ENCODE results near the gene CNP.

CNP gene

DNA sequence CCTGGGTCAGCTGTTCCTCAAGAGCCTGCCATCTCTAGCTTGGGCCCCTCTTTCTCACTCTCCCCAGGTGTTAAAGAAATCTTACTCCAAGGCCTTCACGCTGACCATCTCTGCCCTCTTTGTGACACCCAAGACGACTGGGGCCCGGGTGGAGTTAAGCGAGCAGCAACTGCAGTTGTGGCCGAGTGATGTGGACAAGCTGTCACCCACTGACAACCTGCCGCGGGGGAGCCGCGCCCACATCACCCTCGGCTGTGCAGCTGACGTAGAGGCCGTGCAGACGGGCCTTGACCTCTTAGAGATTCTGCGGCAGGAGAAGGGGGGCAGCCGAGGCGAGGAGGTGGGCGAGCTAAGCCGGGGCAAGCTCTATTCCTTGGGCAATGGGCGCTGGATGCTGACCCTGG is 6.8 kb downstream of the CNP start:
- no peak for DNase-seq

DNA sequence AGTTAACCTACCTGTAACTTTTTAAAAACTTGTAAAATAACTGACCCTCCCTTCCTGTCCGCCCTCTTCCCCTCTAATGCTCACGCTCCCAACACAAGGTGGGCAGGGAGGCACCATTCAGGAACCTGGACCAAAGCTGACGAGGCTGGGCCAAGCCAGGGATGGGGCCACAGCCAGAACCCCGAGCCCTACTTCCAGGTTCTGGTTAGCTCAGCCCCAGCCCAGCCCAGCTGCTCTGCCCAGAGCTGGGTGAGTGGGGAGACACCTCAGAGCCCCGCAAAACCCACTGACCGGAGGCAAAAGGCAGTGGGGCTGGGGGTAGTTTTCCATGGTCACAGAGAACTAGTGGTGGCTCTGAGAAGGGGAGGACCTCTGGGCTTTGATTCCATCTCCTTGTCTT is 7.4 kb downstream of the CNP start:
- no peak for DNase-seq

DNA sequence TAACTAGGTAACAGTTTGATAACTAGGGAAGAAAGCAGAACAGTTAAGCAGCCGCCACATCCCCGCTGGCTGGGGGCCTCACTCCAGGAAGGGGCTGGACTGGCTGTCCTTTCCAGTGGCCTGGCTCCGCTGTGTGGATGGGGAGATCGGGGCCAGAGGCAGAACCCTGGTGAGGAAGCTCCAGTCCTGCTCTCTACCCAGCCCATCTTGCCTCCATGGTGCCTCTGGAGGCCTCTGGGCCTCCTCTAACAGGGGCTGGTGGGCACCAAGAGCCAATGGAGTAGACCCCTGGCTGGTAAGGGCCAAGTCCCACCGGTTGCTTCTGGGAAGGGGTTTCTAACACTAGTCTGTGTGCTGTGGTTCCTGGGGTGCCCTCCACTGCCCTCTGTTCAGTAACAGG is 8.1 kb downstream of the CNP start:
- no peak for DNase-seq

DNA sequence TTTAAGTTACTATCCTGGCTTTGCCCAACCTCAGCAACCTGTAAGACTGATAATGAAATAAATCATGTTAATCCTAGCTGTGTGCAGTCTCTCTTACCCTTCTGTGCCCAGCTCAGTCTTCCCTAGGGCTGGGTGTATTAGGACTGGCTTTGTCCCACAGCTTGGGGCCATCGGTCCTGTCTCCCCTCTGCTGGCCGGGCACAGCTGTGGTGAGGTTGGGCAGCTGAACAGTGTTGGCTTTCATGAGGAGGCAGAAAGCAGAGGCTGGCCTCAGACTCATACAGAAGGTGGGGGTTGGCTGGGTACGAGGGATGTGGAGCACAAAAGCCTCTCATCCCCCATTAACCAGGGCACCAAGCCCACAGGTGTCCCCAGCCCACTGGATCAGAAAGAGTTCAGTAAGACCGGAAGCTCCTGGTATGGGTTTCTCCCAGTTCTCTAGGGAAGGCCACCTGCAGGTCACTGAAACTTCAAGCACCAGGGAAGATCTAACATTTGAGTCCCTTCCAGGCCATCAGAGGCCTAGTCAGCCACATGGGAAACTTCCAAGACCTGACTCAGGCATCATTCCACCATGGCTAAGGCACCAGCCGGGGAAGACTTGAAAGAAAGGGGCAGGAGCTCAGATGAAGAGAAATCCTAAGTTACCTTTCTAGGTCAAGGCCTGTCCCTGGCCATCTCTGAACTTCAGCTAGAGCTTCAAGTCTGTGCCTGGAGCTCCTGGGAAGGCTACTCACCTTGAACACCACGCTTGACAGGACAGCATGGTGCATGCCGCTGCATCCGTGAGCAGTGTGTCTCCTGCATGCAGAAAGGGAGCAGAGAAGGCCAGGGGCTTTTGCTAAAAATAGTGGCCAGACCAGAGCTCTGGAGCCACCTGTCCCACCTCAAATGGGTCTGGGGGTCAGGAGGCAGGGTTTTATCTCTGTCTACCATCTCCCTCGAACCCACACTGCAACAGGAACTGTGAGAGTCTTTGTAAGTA is 8.8 kb downstream of the CNP start:
- DNase-seq = no peak

DNA sequence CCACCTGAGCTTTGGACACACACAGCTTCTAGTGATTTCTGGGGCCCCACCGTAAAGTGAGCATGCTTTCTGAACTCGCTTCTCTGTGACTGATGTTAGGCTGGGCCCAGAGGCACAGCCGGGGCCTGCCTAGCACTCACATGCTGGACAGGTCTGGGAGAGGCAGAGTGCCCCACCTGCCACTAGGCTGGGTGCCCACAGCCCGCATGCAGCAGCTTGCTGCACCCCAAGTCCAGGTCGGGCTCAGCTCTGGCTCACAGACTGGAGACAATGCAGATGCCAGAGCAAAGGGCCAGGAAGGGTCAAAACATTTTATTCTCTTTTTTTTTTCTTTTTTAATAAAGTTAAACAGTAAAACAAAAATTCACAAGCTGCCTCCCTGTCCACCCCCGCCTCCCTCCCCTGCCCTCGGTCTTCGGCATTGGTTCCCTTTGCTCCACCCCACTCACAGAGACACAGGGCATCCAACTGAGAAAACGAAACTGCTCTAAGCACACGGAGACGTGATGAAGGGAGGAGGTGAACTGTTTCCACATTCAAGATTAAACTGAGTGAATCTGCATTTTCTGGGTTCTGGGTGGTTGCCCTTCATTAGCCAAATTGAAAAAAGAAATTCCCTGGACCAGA is 9.7 kb downstream of the CNP start:
- DNase-seq = no peak

DNA sequence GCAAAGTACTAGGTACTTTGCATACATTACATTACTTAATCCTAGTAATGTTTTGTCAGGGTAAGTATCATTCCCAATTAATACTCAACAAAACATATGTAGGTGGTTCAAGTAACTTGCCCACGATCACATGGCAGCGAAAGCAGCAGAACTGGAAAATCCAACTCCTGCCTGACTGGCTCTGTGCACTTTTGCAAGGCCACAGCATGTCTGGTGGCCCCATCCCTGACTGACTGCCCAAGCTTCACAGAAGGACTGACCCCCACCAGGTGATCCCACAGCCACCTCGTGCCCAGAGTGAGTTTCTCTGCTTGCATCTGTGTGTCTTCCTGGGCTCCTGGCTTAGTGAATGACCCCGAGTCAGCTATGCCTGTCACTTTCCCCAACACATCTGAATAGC is 11.4 kb downstream of the CNP start:
- DNase-seq = no peak

DNA sequence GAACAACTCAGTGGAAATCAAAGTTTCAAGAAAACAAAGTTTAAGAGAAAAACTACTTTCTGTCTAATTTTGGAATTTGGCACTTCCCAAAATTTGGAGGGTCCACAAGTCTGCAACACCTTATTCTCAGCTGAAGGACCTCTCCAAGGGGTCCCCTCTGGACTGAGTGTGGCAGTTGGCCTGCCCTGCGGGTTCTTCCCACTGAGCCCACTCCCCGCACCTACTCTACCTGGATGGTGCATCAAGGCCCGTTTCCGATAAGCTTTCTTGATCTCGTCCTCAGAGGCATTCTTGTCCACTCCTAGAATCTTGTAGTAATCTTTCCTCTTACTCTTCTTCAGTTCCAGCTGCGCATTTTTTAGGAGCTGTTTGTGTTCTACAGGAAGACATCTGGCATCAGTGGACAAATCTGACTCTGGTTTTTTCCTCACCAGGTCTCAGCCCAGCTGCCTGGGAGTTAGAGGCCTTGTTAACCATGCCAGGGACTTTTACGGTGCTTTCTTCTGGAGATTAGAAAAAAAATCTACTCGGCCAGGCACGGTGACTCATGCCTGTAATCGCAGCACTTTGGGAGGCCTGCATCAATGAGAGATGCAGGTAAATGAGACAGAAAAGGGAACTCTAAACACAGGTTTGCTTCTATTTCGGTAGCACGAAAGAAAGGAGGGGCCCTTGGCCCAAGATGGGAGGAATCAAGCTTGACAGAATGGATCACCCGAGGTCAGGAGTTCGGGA is 15.6 kb downstream of the CNP start:
- DNase-seq = no peak

DNA sequence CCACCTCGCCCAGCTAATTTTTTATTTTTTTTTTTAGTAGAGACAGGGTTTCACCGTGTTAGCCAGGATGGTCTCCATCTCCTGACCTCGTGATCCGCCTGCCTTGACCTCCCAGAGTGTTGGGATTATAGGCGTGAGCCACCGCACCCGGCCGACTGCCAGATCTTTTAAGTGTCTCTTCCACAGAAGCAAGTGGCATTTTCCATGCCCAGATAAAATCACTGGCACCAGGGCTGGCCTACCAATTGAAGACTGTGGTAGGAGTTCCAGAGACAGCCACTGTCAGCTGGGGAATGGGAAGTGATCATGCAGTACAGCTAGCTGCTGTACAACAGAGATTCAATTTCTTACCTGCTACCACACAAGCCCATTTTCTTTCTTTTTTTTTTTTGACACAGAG is 17.9 kb downstream of the CNP start:
- no peak for DNase-seq

DNA sequence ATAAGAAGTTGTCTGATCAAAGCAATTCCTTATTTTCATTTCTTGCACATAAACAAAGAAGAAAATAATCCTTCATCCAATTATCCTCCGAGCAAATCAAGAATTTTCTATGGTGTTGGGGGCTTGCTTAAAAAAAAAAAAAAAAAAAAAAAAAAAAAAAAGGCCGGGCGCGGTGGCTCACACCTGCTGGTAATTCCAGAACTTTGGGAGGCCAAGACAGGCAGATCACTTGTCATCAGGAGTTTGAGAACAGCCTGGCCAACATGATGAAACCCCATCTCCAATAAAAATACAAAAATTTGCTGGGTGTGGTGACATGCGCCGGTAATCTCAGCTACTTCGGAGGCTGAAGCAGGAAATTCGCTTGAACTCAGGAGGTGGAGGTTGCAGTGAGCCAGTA is 19.3 kb downstream of the CNP start:
- no peak for DNase-seq

DNA sequence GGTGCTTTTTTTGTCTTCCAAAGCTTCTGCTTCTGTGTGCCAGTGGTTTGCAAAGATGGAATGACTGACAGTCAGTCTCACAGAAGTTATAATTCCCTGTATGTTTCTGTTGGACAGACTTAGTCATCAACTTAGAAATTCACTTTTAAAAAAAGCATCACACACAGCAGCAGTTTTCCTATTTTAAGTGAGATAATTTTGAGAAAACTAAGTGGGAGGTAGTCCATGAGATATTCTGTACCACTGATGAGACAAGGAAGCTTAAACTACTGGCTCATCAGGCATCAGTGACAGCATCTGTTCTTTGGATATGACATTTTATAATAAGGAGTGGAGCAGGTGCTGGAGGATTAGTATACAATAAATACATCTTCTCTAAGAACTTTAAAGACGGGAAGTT is 20.0 kb downstream of the CNP start:
- no peak for DNase-seq

DNA sequence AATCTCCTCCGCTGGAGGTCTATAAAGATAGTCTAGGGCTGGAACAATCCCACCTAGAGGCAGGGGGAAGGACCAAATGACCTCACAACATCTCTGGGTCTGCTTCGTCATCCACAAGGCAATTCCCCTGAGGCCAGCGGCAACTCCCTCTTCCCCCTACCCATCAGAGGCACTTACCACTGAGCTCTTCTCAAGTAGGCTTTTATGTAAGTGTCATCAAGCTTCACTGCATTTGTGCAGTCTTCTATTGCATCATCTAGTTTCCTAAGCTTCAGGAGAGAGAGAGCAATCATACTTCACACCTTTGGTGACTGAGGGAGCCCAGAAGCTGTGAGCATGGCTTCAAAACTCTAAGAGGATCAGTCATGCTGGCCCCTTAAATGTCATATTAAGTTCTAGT is 21.0 kb downstream of the CNP start:
- DNase-seq = peak; percentile 40

DNA sequence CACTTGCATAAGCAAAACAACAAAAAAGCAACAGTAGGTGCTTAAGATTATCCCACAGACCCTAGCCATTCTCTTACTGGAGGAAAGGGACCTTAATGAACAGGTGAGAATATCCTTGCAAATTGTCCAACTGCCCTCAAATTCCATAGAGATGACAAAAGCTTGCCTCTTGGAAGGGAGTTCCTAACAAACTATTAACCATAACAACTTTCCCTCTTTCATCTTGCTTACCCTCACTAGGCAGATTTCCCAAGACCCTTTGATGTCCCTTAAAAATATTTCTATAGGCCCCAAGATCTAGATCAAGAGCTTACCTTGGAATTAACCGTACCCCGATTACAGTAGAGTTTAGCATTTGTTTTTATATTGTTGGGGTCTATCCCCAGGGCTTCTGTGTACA is 21.8 kb downstream of the CNP start:
- DNase-seq = no peak

DNA sequence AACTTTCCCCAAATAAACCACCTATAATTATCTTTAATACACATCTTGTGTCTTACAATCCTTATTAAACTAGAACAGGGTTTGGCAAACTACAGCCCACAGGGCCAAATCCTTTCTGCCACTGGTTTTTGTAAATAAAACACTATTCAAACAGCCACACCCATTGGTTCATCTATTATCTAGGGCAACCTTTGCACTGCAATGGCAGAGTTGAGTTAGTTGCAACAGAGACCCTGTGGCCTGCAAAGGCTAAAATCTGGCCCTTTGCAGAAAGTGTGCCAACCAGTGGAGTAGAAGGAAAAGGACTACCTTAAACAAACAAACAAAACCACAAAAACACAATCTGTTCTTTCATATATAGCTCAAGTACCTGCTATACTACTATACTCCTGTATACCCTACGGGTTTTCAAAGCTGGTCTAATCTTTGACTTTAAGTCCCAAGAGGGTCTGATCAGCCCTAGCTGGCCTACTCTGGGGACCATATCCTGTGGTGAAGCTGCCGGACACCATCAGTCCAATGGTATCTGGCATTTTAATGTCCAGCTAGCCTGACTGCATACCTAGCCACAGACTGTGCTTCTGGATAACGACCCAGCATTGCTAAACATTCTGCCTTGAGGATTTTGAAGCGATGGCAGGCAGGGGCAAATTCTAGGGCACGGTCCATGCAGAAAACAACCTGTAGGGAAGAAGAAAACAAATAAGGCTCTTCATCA is 23.3 kb downstream of the CNP start:
- no peak for DNase-seq

DNA sequence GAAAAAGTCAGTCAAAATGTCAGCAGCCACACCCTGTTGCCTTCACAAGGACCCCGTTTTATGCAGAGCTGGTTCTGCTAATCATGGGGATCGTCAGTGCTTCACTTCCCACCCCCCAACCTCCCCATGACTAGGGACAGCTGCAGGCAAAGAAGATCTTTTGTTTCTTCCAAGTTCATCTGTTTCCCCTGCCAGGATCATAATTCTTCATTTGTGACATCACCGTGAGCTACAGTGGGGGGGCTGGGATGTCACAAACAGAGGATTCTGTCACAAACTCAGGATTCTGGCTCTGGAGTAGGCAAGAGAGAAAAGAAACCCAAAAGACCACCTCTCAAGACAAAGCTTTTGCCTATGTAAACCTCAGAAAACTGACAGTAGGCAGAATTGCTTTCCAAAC is 26.0 kb downstream of the CNP start:
- DNase-seq = no peak

DNA sequence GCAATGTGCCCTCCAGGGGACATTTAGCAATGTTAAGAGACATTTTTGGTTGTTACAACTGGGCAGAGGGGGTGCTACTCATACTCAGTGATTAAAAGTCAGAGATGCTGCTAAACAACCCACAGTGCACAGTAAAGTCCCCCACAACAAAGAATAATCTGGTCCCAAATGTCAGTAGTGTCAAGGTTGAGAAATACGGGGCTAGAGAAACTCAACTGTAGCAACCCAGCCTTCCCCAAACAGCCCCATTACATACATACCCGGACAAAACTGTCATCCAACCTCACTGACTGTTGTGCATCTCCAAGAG is 30.2 kb downstream of the CNP start:
- DNase-seq = no peak

DNA sequence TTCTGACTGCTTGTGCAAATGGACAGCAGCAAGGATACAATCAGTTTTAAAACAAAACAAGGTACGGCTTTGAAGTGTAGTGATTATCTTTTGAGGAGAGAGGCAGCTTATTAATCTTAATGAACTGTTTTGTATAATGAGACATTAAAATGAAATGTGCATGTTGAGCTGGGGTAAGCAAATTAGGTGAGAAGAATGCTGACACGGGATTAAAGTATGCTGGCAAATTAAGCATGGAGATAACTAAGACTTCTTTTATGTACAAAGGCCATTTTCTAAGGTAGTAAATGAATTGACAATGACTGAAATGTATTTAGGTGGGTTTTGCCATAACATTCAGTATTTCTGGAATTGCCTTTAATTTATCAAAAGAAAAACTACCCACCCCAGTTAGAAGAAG is 31.9 kb downstream of the CNP start:
- DNase-seq = no peak

DNA sequence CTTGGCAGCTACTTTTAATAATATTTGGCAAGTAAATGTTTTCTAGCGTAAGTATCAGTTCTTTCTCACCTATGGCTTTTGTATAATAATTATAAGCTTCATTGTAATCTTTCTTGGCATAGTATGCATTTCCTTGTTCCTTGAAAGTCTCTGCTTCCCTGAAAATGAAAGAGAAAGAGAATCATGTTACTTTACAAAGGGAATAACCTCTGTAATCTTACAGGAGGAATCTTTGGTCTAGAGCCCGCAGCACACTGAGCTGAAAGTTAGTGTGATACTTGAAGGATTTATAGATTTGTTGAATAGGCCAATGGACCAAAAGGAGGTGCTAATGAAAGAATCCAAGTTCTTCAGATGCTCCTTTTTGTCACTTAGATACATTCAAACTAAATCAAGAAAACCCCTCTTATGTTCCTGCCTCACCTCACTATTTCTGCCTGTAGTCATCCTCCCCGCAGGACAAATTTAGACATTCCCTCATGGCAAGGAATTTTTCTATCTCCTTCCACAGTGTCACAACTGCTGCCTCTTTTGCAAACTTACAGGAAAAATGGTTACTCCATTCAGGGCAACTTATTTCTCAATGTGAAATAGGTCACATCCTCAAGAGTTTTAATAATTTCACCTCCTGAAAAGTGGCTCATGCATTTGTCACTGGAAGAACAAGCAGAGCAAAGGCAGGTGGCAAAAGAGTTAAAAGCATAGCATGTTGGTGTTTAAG is 34.0 kb downstream of the CNP start:
- no peak for DNase-seq

DNA sequence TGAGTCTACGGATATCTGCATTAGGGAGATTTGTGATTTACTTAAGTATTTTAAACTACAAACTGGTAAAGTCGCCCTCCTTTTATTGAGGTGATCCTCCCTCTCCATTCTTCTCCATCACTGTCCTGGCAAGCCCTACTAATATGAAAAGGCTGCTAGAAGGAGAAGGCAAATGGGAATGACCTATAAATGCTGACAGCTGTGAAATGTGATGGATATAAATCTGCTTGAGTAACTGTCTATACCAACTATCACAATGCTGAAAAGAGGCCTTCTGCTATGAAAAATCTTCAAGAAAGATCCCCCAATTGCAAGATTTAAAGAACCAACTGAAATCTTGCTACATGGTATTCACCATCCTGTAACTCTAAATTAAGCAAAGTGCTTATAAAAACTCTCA is 35.1 kb downstream of the CNP start:
- no peak for DNase-seq

DNA sequence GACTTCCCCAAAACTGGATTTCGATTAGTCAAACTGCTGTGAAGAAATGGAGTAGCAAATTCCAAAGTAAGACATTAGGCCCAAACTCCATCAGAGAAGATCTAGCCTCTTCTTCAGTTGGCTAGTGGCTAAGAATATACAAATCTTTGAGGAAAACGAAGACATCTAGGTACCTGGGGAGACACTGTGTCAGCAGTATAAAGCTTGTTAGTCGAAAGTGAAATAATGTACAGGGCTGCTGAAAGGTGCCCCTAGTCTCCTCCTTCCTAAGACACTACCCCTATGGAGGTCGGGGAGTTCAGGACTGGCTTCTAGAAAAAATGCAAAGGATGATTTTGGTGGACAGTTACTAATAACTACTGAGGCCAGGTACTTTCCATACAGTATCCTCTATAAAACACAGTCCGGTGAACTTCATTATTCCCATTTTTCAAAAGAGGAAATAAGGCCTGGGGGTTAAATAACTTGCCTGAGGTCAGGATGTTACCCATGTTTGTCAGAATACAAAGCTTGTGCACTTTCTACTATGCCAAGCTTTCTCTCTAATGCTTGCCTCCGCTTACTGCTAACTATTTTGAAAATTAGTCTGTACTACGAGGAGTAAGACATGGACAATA is 35.7 kb downstream of the CNP start:
- DNase-seq = no peak

DNA sequence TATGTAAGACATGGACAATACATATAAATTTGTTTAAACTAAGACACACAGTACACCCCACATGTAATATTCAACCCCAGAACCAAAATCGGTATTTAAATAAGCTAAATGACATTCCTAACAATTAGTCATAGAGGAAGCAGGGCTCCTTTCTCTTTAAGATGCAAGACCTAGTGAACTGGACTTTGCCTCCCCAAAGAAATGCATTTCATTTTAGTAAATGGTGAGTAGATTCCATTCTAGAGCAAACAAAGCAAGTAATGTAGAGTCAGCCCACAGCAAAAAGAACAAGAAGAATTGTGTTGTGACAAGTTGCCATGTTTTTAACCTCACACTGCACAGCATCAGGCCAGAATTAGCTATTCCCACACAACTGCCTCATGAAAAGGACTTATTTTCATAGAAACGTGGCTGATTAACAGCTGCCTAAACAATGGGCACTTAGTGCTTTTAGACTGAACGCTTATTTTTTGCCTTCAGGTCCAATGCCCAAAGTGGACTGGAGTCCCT is 36.3 kb downstream of the CNP start:
- DNase-seq = no peak

DNA sequence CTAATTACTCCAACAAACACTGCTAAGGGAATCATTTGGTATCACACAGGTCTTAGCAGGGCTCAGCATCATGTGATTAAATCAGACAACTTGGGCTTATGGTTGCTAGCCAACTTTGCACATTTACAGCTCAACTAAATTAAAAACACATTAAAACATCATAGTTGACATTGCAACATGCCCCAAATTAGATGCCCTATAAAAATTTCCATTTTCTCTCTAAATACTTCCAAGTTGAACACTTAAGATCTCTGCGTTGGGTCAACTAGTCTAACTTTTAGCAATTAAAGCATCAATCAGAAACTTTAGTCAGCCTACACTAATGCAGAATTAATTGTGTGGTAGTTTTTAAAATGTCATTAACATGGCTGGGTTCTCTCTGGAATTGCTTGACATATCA is 38.6 kb downstream of the CNP start:
- no peak for DNase-seq

DNA sequence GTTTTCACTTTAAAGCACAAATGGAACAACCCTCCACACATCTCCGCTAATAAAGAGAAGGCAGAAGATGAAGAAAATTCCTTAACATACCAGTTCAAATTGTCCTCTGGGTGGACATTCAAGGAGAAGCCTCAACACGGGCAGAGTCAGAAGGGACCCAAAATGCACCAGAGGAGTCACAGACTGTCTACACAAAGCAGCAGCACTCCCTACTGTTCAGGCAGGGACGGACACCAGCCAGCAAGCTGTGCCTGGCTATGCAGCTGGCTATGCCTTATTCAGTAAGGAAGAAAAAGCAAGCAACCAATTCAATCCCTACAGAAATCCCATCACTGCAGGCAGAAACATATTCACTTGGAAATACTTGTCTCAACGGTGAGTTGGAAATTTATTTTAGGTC is 42.6 kb downstream of the CNP start:
- DNase-seq = no peak
